NCI-H2107 (cell line): ENCODE measurements around the gene ARMC6.

Experiments
- DNase-seq: peaks from one replicate; lab custom pipeline; 2025; lab: John Stamatoyannopoulos, UW

The ARMC6 gene

DNA sequence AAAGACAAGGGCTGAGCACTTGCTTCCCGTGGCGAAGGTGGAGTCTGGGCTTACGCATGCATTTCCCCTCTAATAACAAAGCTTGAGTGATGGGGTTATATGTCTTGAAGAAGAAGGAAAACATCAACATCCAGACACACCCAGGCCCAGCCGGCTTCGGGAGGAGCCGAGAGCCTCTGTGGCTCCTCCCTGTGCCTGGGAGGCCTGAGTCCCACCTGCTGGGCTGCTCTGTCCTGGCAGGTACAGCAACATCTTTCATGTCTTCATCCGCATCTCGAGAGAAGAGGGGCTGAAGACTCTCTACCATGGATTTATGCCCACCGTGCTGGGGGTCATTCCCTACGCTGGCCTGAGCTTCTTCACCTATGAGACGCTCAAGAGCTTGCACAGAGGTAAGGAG is 74.3 kb downstream of the ARMC6 start:
- DNase-seq: no peak
